ENCODE data around the gene RNF220. TPM values are rescaled to one million over a fixed set of nuclear protein-coding genes. Genes with fewer than 3 reads are reported as not detected.

Gene RNF220
- total RNA-seq, 2 donors from 2014 or later, result 53.3 to 62.0 TPM

GRCh38 chr1:44641126-44642102, 236.4 kb downstream of the RNF220 start:
- Histone ChIP-seq H3K36me3 (peaks cover 24% of the 10 kb centered on the region), H3K27ac (no peak overlapping the region), H3K9me3 (no peaks in the 10 kb centered on the region), H3K4me1 (no peaks in the 10 kb centered on the region), H3K27me3 (no peaks in the 10 kb centered on the region), H3K9ac (ENCODE audit: low read depth in 2 of 2, low read length in 2 of 2) (no peak overlapping the region), H3K4me3 (no peak overlapping the region)
- no peak for DNase-seq
- no peak for TF ChIP-seq CTCF (IDR thresholded peaks at IDR 0.05)
- intact Hi-C loops (cut with DNase I), result no loop called here

- no peak for DNase-seq
- H3K4me1 ChIP-seq, result no peaks in the 10 kb centered on the region
- H3K4me3 ChIP-seq, result no peak overlapping the region
- no peak overlapping the region for H3K27ac ChIP-seq
- H3K9me3 ChIP-seq, result no peaks in the 10 kb centered on the region
- no peaks in the 10 kb centered on the region for H3K27me3 ChIP-seq
- no peak overlapping the region for H3K9ac ChIP-seq (ENCODE audit: low read depth in 2 of 2, low read length in 2 of 2)
- TF ChIP-seq CTCF (IDR thresholded peaks at IDR 0.05), result no peak
- intact Hi-C loops (cut with DNase I), result no loop called here
- peaks cover 16% of the 10 kb centered on the region for H3K36me3 ChIP-seq
These were observed 237.2 kb downstream of the RNF220 start for GRCh38 chr1:44642255-44642654.

- TF ChIP-seq CTCF (IDR thresholded peaks at IDR 0.05), result no peak
- intact Hi-C loops (cut with DNase I), result no loop called here
- no peaks in the 10 kb centered on the region for H3K4me1 ChIP-seq
- no peak for DNase-seq
- no peaks in the 10 kb centered on the region for H3K9me3 ChIP-seq
- H3K4me3 ChIP-seq, result no peak overlapping the region
- peaks cover 14% of the 10 kb centered on the region for H3K36me3 ChIP-seq
- no peak overlapping the region for H3K27ac ChIP-seq
- no peaks in the 10 kb centered on the region for H3K27me3 ChIP-seq
- H3K9ac ChIP-seq (ENCODE audit: low read depth in 2 of 2, low read length in 2 of 2), result no peak overlapping the region
These were observed 237.9 kb downstream of the RNF220 start for GRCh38 chr1:44642925-44643324.

GRCh38 chr1:44643721-44644334, 238.8 kb downstream of the RNF220 start:
- Histone ChIP-seq H3K9ac (ENCODE audit: low read depth in 2 of 2, low read length in 2 of 2) (no peak overlapping the region), H3K9me3 (no peaks in the 10 kb centered on the region), H3K4me3 (no peak overlapping the region), H3K27ac (no peak overlapping the region), H3K36me3 (peaks cover 9% of the 10 kb centered on the region), H3K27me3 (no peaks in the 10 kb centered on the region), H3K4me1 (no peaks in the 10 kb centered on the region)
- intact Hi-C loops (cut with DNase I), result no loop called here
- TF ChIP-seq CTCF (IDR thresholded peaks at IDR 0.05), result no peak
- DNase-seq, result no peak

GRCh38 chr1:44644806-44645205, 239.8 kb downstream of the RNF220 start:
- H3K9ac ChIP-seq (ENCODE audit: low read depth in 2 of 2, low read length in 2 of 2), result no peak overlapping the region

More at GRCh38 chr1:44644806-44645205, 239.8 kb downstream of the RNF220 start:
- Histone ChIP-seq H3K4me3 (no peak overlapping the region), H3K4me1 (no peaks in the 10 kb centered on the region), H3K9me3 (no peaks in the 10 kb centered on the region), H3K27ac (no peak overlapping the region), H3K36me3 (peaks cover 9% of the 10 kb centered on the region), H3K27me3 (no peaks in the 10 kb centered on the region)
- intact Hi-C loops (cut with DNase I), result no loop called here
- TF ChIP-seq CTCF (IDR thresholded peaks at IDR 0.05), result no peak
- no peak for DNase-seq

Measured in colonic mucosa (tissue), 4 donors.